Neural cell (in vitro differentiated cells): Measurements from ENCODE around the gene USP16.

Experiments used
- POLR2AphosphoS5 ChIP-seq: IDR thresholded peaks from 2 replicates; pipeline ENCODE4 v1.6.1; 2012
- TAF1 ChIP-seq: IDR thresholded peaks from 2 replicates; pipeline ENCODE4 v1.6.1; 2012; ENCODE audit warnings: low read depth
- TF ChIP-seq, protein P1 (sequence below): fragments of 450-650 bp; IDR thresholded peaks from 2 replicates; pipeline ENCODE4 v1.5.1; 2014; ENCODE audit warnings: antibody characterized with exemption, mild to moderate bottlenecking, moderate library complexity; ENCODE audit not compliant: poor library complexity, severe bottlenecking

DNA sequence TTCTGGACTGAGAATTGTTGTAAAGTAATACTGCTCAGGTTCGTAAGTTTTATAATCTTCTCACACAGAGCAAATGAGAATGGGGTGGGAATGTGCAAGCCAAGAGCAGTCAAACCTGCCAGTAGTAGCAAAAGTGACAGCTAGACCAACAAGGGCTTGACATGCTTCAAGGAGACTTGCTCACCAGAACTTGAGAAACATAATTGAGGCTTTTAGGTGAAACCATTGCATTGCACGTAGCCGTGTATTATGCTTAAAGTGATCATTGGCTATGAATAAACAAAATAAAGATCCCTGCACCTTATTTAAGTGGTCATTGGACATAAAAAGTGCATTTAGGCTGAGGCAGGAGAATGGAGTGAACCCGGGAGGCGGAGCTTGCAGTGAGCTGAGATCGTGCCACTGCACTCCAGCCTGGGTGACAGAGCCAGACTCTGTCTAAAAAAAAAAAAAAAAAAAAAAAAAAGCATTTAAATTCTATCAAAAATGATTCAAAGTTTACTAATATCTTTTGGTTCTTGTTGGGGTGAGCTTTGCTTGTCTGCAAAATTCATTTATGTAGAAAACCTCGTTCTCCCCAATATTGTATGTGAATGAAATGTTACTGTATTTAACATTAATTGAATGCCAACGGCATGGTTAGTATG is 60.8 kb downstream of the USP16 start:
- TF ChIP-seq POLR2AphosphoS5 (no peak), TAF1 (no peak)
- TF ChIP-seq, protein P1, sequence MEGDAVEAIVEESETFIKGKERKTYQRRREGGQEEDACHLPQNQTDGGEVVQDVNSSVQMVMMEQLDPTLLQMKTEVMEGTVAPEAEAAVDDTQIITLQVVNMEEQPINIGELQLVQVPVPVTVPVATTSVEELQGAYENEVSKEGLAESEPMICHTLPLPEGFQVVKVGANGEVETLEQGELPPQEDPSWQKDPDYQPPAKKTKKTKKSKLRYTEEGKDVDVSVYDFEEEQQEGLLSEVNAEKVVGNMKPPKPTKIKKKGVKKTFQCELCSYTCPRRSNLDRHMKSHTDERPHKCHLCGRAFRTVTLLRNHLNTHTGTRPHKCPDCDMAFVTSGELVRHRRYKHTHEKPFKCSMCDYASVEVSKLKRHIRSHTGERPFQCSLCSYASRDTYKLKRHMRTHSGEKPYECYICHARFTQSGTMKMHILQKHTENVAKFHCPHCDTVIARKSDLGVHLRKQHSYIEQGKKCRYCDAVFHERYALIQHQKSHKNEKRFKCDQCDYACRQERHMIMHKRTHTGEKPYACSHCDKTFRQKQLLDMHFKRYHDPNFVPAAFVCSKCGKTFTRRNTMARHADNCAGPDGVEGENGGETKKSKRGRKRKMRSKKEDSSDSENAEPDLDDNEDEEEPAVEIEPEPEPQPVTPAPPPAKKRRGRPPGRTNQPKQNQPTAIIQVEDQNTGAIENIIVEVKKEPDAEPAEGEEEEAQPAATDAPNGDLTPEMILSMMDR = no peak
